GM12873 (cell line): ENCODE measurements around the gene SLC39A12.

Experiments
- TF ChIP-seq, protein P1 (sequence below): IDR thresholded peaks from 2 replicates; pipeline ENCODE4 v1.5.1; 2012; ENCODE audit warnings: low read depth, mild to moderate bottlenecking, moderate library complexity, low read length, control low read depth; ENCODE audit not compliant: insufficient read depth; ENCODE audit errors: missing control alignments

The SLC39A12 gene

DNA sequence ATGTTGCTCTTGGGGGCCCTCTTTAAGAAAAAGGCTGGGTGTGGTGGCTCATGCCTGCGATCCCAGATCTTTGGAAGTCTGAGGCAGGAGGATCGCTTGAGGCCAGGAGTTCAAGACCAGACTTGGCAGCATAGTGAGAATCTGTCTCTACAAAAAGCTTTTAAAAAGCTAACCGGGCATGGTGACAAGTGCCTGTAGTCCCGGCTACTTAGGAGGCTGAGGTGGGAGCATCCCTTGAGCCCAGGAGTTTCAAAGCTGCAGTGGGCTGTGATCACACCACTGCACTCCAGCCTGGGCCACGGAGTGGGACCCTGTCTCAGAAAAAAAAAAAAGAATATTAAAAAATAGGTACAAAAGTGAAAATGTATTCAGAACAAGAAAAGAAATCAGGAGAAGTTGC is 38.1 kb upstream of the SLC39A12 start:
- TF ChIP-seq, protein P1, sequence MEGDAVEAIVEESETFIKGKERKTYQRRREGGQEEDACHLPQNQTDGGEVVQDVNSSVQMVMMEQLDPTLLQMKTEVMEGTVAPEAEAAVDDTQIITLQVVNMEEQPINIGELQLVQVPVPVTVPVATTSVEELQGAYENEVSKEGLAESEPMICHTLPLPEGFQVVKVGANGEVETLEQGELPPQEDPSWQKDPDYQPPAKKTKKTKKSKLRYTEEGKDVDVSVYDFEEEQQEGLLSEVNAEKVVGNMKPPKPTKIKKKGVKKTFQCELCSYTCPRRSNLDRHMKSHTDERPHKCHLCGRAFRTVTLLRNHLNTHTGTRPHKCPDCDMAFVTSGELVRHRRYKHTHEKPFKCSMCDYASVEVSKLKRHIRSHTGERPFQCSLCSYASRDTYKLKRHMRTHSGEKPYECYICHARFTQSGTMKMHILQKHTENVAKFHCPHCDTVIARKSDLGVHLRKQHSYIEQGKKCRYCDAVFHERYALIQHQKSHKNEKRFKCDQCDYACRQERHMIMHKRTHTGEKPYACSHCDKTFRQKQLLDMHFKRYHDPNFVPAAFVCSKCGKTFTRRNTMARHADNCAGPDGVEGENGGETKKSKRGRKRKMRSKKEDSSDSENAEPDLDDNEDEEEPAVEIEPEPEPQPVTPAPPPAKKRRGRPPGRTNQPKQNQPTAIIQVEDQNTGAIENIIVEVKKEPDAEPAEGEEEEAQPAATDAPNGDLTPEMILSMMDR, result no peak

DNA sequence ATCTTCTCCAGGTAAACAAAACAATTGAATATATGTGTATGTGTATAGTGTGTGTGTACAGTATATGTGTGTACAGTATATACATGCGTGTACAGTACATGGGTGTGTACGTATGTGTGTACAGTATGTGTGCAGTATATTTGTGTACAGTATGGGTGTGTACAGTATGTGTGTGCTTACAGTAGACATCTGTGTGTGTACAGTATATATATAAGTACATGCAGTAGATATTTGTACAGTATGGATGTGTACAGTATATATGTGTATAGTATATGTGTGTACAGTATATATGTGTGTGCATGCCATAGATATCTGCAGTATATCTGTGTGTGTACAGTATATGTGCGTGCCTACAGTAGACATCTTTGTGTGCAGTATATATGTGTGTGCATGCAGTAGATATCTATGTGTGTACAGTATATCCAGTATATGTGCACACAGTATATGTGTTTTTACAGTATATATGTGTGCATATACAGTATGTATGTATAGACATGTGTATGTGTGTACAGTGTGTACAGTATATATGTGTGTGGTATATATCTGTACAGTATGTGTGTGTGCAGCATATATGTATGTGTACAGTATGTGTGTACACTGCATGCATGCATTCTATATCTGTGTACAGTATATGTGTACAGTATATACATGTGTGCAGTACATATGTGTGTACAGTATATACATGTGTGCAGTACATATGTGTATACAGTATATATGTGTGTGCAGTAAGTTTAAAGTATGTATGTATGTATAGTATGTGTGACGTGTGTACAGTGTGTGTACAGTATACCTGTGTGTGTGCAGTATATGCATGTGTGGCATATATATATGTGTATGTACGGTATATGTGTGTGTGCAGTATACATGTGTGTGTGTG is 37.3 kb upstream of the SLC39A12 start:
- TF ChIP-seq, protein P1, result no peak

DNA sequence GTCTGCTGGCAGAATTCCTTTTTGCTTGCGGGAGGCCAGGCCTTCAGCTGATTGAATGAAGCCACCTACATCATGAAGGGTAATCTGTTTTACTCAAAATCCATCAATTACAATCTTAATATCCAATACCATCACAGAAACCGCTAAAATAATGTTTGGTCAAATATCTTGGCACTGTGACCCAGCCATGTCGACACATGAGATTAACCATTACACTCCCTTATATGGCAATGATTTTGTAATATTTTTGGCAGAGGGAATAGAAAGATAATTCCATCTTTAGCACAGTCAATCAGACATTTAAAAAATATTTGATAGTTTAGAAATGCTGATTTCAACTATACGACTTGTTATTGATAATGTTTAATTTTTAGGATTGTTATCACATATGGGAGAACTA is 36.5 kb upstream of the SLC39A12 start:
- TF ChIP-seq, protein P1, result no peak

DNA sequence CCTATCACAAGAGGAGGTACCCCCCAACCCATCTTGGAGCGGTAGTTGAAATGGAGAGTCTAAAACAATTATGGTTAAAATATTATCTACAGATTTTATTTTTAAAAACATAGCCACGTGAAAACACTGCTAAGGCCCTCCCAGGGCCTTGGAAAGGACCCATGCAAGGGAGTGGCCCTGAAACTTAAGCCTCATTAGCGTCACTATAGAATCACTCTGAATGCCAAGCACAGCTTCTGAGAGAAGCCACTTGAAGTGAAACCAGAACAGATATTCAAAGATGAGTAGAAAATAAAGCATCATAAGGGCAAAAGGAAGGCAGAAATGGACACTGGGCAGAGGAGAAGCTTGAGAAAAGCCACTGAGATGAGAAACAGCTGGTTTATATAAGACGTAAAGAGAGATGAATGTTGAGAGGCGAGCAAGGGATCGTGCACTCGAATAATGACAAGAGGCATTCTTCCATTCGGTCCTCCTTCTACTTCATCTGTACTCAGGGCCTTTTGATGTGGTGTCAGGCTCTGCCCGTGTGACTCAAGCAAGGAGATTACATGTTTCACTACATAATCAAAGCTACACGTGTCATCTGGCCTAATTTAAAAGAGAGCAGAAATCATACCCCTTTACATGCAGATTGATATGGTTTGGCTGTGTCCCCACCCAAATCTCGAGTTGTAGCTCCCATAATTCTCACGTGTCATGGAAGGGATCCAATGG is 33.4 kb upstream of the SLC39A12 start:
- TF ChIP-seq, protein P1, result no peak

DNA sequence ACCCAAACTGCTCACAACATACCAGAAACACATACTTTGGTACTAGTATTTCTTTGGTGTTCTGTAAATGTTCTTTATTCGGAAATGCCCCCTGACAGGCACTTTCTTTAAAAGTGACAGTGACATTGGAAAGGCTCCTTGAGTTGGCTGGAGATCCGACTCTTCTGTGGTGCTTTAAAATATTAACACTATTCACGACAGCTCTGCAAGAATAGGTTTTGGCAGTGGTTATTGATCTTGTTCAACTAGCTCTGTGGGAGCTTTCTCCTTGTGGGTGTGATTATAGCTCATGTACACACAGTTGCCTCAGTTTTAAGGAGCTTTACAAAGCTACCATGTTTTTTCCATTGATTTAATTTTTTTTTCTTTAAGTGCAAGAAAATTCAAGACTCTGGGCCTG is 30.3 kb upstream of the SLC39A12 start:
- TF ChIP-seq, protein P1, result no peak

DNA sequence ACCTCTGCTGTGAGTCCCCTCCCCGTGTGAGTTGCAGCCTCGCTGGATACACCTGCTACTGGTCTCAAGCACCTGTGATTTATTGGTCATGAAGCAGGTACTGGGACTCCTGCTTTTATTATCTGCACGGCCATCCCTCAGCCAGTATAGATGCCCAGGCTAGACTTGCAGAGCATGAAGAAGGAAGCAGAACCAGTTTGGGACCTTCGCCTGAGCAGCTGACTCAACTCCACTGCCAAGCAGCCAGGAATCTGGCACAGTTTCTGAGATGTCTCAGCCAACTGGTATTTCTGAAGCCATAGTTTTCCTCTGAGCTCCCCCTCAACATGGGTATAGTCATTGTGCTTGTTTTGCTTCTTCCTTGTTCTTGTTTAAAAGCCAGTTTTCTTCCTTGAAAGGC is 28.0 kb upstream of the SLC39A12 start:
- TF ChIP-seq, protein P1, result no peak

DNA sequence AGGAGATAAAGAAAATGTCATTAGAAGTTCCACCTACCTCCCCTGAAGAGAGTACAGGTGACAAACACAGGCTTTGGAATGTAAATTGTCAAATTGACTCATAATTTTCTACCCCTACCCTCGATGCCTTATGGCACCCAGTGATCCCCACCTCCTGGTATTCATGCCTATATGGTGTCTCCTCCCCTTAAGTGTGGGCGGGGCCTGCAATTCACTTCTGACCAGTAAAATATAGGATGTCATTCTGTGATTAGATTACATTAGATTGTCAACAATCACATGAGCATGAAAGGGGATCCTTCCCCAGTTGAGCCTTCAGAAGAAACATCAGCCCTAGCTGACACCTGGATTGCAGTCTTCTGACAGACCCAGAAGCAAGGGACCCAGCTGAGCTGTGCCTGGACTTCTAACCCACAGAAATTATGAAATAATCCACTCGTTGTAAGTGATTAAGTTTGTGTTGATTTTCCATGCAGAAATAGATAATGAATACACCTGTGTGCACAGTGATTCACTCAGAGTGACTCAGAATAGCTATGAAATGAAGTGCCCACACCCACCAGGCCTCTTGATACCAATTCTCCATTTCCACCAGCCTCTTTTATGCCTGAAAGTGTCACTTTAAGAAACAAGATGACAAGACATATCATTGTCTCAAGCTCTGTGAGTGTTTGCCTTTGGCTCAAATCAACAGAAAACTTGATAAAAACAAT is 8.5 kb upstream of the SLC39A12 start:
- TF ChIP-seq, protein P1, result no peak
